Measurements from ENCODE around the gene ADAM8.

DNA sequence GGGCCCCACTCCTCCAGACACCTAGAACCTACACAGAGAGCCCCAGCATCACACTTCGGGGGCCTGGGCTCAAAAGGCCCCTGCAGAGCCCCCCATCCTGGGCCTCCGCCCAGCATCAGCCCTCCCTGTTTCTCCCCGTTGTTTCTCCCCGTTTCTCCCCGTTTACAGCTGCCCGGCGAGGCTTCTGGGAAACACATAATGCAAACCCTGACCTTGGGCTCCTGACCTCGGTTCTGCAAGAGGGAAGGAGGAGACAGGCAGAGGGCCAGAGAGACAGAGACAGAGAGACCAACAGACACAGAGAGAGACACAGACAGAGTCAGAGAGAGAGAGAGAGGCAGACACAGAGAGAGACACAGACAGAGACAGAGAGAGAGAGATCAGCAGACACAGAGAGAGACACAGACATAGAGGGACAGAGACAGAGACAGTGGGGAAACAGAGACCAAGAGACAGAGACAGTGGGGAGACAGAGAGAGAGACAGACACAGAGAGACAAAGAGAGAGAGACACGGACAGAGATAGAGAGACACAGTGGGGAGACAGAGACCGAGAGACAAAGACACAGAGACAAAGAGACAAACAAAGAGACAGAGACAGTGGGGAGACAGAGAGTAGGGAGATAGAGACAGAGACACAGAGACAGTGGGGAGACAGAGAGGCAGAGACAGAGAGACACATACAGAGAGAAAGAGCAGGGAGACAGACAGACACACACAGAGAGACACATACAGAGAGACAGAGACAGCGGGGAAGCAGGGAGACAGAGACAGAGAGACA, 26.5 kb downstream of the ADAM8 start:
- TF ChIP-seq, protein P1, sequence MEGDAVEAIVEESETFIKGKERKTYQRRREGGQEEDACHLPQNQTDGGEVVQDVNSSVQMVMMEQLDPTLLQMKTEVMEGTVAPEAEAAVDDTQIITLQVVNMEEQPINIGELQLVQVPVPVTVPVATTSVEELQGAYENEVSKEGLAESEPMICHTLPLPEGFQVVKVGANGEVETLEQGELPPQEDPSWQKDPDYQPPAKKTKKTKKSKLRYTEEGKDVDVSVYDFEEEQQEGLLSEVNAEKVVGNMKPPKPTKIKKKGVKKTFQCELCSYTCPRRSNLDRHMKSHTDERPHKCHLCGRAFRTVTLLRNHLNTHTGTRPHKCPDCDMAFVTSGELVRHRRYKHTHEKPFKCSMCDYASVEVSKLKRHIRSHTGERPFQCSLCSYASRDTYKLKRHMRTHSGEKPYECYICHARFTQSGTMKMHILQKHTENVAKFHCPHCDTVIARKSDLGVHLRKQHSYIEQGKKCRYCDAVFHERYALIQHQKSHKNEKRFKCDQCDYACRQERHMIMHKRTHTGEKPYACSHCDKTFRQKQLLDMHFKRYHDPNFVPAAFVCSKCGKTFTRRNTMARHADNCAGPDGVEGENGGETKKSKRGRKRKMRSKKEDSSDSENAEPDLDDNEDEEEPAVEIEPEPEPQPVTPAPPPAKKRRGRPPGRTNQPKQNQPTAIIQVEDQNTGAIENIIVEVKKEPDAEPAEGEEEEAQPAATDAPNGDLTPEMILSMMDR (IDR thresholded peaks at IDR 0.05) = no peak
- no peak for TF ChIP-seq POLR2A (IDR thresholded peaks at IDR 0.05)

Measured in tibial nerve (tissue), 3 donors.